Lower leg skin (tissue), 4 donors: ENCODE data around the gene CLEC11A. TPM values are rescaled to one million over a fixed set of nuclear protein-coding genes. Genes with fewer than 3 reads are reported as not detected.

Experiments used
- DNase-seq, 2 donors: peaks; one replicate each; pipeline ENCODE4 v3.0.0-alpha.2; 2019; ENCODE audit warnings: low spot score in 2 of 2
- H3K4me3 ChIP-seq: fragments of 200-600 bp; sonication (generic); 2 replicates; pipeline ENCODE4 v1.5.1; 2017; ENCODE audit warnings: mild to moderate bottlenecking, low read depth; ENCODE audit not compliant: poor library complexity, severe bottlenecking
- CTCF ChIP-seq, 3 donors: fragments of 450-650 bp; IDR thresholded peaks; one replicate each; pipeline ENCODE4 v1.5.1; 2016; ENCODE audit warnings: antibody characterized with exemption in 3 of 3, mild to moderate bottlenecking in 3 of 3, moderate library complexity in 2 of 3
- POLR2A ChIP-seq, 2 donors: fragments of 450-650 bp; IDR thresholded peaks; one replicate each; pipeline ENCODE4 v1.6.1; 2016 to 2017; ENCODE audit warnings: antibody characterized with exemption in 2 of 2, mild to moderate bottlenecking in 1 of 2, moderate library complexity in 1 of 2
- WGBS, 2 donors: methylation state at CpG; one replicate each; pipeline ENCODE4 v1.1.5; 2018; 5-methylcytosine and 5-hydroxymethylcytosine counted together
- intact Hi-C: fragments of 100-400 bp; cut with DNase I; formaldehyde crosslinking; loops from one replicate; pipeline ENCODE4 v1.15.0; 2023; ENCODE audit warnings: low total_unique reads
- total RNA-seq, 4 donors: library from RNA; depleted of rRNA; stranded (reverse); fragments of >200 nt; gene quantifications; one replicate each; pipeline ENCODE4 v1.1.0, GENCODE V29; 2016

Gene CLEC11A
- total RNA-seq, 4 donors from 2014 or later = 9.5 to 19.2 (median 11.9) TPM

GRCh38 chr19:50722201-50723013 lies 757 bp upstream of the CLEC11A start:
- H3K4me3 ChIP-seq = no peak overlapping the region
- no peak for DNase-seq
- WGBS, 2 donors = 64 to 71% methylated on average over 15 of the region's 15 CpGs
- no peak for TF ChIP-seq POLR2A (IDR thresholded peaks at IDR 0.05)
- no peak for TF ChIP-seq CTCF (IDR thresholded peaks at IDR 0.05)
- intact Hi-C loops = no loop called here

- TF ChIP-seq POLR2A (IDR thresholded peaks at IDR 0.05) = no peak
- no peak for TF ChIP-seq CTCF (IDR thresholded peaks at IDR 0.05)
- peak overlapping the region; percentile 38 for H3K4me3 ChIP-seq
- intact Hi-C loops = no loop called here
- no peak for DNase-seq
- 8 to 11% methylated on average over 15 to 31 of the region's 31 CpGs for WGBS, 2 donors
These were observed 764 bp downstream of the CLEC11A start for GRCh38 chr19:50723735-50724521.

- intact Hi-C loops = no loop called here
These were observed 1.5 kb downstream of the CLEC11A start for GRCh38 chr19:50724522-50725217.

GRCh38 chr19:50725218-50725910 lies 2.2 kb downstream of the CLEC11A start:
- intact Hi-C loops = no loop called here
- no peak for DNase-seq
- TF ChIP-seq POLR2A (IDR thresholded peaks at IDR 0.05) = no peak
- TF ChIP-seq CTCF (IDR thresholded peaks at IDR 0.05) = no peak
- H3K4me3 ChIP-seq = peak overlapping the region; percentile 33
- 3 to 5% methylated on average over 23 to 35 of the region's 52 CpGs for WGBS, 2 donors

More at GRCh38 chr19:50724522-50725217, 1.5 kb downstream of the CLEC11A start:
- peak; percentile 98 to 100 for DNase-seq
- peak overlapping the region; percentile 38 for H3K4me3 ChIP-seq
- peak in 1 of 3 donors; percentile 35 for TF ChIP-seq CTCF (IDR thresholded peaks at IDR 0.05)
- no peak for TF ChIP-seq POLR2A (IDR thresholded peaks at IDR 0.05)
- 3 to 4% methylated on average over 49 to 57 of the region's 65 CpGs for WGBS, 2 donors

- no peak overlapping the region for H3K4me3 ChIP-seq
- intact Hi-C loops = no loop called here
- DNase-seq = no peak
- WGBS, 2 donors = 73 to 76% methylated on average over 9 of the region's 9 CpGs
- TF ChIP-seq POLR2A (IDR thresholded peaks at IDR 0.05) (no peak), CTCF (IDR thresholded peaks at IDR 0.05) (no peak)
These were observed 2.7 kb downstream of the CLEC11A start for GRCh38 chr19:50725911-50726230.
